Breast epithelium (tissue), 3 donors: ENCODE measurements around the gene UNC5B.

ENCODE experiments used
- CTCF ChIP-seq, 3 donors: fragments of 450-650 bp; IDR thresholded peaks; one replicate each; pipeline ENCODE4 v1.5.1; 2016 to 2017; ENCODE audit warnings: antibody characterized with exemption in 3 of 3, mild to moderate bottlenecking in 3 of 3, moderate library complexity in 3 of 3
- POLR2A ChIP-seq: fragments of 450-650 bp; IDR thresholded peaks from one replicate; pipeline ENCODE4 v1.6.1; 2016; ENCODE audit warnings: antibody characterized with exemption, mild to moderate bottlenecking, moderate library complexity

GRCh38 chr10:71343392-71343773, 131.0 kb downstream of the UNC5B start:
- TF ChIP-seq CTCF (IDR thresholded peaks at IDR 0.05) = no peak
- TF ChIP-seq POLR2A = no peak
